HFF-Myc (cell line): ENCODE data around the gene SPRN.
A peak's percentile ranks its signal among the peaks of the same experiment; 100 is the strongest.
"Not testable (repeated sequence)": the region's sequence is repeated elsewhere in the genome, so short reads cannot be mapped to it uniquely, and the experiment has no call there.

Experiments used
- DNase-seq: peaks from one replicate; pipeline ENCODE4 v3.0.0-alpha.2; 2011; ENCODE audit warnings: low read depth; ENCODE audit errors: extremely low read depth
- H3K4me3 ChIP-seq: replicated peaks from 2 replicates; pipeline ENCODE4 v1.5.1; 2011; ENCODE audit warnings: low read depth, mild to moderate bottlenecking, control low read depth, low read length
- TF ChIP-seq, protein P1 (sequence below): IDR thresholded peaks from 2 replicates; pipeline ENCODE4 v1.5.1; 2012; ENCODE audit warnings: mild to moderate bottlenecking, low read depth, low read length, control low read depth; ENCODE audit errors: missing control alignments

The SPRN gene

DNA sequence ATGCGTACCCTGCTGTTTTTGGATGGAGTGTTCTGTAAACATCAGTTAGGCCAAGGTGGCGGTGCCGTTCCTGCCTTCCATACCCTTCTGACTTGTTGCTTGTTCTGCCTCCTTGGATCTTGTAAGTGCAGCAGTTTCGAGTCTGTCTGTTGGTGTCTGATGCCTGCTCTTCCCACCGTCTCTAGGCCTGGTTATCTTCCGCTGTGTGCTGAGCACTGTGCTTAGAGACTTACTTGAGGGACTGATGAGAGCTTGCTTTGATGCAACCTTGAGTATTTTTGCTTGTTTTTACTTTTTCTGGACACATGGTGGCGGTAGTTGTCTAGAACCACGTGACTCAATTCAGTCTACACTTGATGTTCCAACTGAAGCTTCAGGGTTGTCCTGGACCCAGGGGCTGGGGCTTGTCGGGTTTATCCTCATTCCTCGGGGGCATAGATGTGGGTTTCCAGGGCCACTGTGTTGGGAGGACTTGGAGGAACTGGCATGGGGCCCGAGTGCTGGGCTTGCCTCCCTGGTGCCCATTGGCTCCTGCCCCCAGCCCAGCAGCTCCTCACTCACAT, 14.4 kb upstream of the SPRN start:
- no peak for DNase-seq
- TF ChIP-seq, protein P1, sequence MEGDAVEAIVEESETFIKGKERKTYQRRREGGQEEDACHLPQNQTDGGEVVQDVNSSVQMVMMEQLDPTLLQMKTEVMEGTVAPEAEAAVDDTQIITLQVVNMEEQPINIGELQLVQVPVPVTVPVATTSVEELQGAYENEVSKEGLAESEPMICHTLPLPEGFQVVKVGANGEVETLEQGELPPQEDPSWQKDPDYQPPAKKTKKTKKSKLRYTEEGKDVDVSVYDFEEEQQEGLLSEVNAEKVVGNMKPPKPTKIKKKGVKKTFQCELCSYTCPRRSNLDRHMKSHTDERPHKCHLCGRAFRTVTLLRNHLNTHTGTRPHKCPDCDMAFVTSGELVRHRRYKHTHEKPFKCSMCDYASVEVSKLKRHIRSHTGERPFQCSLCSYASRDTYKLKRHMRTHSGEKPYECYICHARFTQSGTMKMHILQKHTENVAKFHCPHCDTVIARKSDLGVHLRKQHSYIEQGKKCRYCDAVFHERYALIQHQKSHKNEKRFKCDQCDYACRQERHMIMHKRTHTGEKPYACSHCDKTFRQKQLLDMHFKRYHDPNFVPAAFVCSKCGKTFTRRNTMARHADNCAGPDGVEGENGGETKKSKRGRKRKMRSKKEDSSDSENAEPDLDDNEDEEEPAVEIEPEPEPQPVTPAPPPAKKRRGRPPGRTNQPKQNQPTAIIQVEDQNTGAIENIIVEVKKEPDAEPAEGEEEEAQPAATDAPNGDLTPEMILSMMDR, result peak; percentile 28
- H3K4me3 ChIP-seq, result no peak overlapping the region

DNA sequence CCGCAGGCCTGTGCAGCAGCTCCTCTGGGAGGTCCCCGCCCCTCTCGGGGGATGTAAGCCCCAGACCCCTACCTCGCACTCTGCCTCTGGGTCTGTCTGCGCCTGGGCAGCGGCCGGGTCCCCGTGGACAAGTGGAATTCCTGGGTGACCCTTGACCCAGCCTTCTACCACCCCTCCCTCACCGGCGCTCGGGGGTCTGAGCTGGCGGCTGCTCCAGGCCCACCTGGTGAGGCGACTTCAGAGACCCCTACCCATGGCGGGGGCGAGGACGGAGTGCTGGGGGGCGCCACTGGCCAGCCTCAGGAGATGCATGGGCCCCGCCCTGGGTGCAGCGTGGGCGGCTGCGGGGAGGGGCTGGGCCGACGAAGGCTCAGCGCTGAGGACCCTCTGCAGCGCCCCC, 8.4 kb upstream of the SPRN start:
- DNase-seq, H3K4me3 ChIP-seq: not testable (repeated sequence)

DNA sequence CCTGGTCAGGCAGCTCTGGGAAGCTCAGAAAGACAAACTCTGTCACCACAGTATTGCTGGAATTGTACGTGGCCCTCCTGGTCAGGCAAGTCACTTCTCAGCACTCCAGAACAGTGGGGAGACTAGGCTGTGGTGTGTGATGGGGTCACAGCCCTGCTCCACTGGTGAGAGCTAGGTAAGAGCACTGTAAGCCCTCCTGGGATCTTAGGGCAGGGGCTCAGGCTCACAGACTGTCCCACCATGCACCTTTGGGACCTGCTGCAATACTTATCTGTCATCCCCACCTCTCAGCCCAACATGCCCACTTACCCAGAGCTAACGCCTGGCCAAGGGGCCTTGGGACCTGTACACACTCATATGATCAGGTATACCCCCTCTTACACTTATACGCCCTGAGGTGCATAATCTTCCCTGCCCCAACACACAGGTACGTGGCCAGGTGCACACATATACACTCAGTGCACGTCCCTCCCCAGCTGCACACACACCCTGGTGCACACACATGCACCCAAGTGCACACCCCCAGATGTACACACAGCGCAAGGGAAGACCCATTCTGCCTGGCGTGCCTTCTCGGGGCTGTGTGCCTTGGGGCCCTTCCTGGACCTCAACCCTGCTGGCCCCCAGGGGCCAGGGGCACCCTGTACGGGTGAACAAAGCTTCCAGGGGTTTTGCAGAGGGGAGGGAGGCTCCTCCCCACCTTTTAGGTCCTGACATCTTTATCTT, 7.6 kb upstream of the SPRN start:
- H3K4me3 ChIP-seq, DNase-seq: not testable (repeated sequence)

DNA sequence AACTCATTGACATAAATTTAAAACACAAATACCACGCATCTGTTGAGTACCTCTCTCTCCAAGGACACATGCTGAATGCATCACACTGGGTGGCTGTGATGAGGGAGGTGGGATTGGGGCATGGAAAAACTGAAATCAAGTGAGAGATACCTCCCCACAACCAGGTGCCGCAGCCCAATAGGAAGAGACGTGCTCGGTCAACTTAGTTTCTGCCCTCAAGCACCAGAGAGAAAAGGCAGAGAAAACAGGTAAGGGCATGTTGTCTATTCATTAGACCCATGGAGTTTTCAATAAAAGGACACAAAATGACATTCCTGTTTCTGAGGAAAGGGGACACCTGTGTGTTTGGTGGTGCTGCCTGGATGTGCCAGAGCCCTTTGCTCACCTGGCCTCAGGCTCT, 5.1 kb upstream of the SPRN start:
- not testable (repeated sequence) for H3K4me3 ChIP-seq, DNase-seq

DNA sequence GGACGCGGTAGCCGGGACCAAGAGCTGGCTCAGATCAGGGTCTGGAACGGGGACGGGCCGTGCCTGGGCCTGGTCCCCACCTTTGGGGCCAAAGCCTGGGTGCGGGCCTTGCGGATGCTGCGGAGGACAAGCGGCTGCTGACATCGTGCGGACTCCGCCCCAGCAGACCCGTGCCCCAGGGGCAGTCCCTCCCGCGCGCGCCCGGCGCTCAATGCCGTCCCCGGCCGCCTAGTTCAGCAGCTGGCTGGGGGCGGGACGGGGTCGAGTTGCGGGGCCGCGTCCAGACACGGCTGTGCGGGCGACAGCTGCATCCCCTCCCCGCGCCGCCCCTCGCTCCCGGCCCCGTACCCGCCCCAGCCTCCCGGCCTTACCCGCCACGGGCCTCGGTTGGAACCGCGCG, 323 bp downstream of the SPRN start:
- not testable (repeated sequence) for H3K4me3 ChIP-seq, DNase-seq

DNA sequence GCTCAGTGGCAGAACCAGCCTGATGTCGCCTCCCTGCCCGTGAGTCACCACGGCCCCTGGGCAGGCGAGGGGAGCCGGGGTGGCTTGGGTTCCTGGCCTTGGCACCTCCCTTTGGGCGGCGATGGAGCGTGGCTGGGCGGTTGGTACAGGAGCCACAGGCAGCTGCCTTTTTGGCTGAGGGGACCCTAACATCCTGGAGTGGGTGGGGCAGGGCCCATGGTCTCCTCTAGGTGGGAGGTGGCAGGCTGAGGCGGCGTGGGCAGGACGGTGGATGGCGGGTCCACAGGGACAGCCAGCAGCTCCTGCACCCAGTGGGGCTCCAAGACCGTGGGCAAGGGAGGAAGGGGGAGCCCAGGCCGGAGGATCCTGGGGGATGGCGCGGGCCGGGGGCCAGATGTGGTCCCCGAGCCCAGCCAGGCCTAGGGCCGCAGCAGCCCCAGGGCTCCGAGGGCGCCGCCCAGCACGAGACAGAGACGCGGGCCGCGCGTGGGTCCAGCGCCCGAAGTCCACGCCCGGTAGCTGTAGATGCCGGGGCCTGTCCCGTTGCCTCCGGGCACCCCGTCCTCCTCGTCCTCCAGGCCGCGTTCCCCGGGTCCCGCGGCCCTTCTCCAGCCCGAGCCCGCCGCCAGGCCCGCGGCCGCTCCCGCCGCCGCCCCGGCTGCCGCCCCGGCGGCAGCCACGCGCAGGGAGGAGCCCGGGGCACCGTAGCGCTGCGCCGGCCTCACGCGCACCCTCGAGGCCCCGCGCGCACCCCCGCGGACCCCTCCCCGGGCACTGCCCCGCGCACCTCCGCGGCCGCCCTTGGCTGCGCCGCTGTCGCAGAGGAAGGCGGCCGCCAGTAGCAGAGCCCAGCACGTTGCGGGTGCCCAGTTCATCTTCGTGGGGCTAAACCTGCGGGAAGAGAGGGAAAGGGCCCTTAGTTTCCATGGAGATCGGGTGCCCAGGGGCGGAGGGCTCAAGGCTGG, 1.3 kb downstream of the SPRN start:
- TF ChIP-seq, protein P1, result no peak
- H3K4me3 ChIP-seq, result no peak overlapping the region
- no peak for DNase-seq

DNA sequence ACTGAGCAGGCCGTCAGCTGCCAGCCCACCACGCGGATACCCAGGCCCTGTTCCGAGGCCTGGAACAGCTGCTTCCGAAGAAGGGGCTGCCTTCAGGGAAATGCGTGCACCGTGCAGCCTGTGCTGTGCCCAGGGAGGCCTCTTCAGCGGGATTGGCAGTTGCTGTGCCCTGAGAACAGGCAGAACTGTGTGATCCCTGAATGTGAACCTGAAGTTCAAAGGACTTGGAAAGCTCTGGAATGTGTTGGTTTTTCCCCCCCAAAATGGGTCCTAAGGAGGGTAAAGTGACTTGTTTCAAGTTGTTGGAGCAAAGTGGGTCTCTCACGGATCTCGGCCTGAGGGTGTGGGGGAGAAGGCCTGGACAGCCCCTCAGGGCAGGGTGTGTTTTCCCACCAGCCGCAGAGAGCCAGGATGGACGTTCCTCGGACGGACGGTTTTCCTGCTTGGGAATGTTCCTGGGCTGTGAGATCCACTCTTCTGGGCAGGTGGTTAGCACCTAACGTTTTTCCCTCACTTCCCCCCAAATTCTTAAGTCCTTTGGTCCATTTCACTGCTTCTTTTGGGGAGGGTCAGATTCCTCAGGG, 2.1 kb downstream of the SPRN start:
- no peak overlapping the region for H3K4me3 ChIP-seq
- DNase-seq, result no peak
- TF ChIP-seq, protein P1, result no peak

DNA sequence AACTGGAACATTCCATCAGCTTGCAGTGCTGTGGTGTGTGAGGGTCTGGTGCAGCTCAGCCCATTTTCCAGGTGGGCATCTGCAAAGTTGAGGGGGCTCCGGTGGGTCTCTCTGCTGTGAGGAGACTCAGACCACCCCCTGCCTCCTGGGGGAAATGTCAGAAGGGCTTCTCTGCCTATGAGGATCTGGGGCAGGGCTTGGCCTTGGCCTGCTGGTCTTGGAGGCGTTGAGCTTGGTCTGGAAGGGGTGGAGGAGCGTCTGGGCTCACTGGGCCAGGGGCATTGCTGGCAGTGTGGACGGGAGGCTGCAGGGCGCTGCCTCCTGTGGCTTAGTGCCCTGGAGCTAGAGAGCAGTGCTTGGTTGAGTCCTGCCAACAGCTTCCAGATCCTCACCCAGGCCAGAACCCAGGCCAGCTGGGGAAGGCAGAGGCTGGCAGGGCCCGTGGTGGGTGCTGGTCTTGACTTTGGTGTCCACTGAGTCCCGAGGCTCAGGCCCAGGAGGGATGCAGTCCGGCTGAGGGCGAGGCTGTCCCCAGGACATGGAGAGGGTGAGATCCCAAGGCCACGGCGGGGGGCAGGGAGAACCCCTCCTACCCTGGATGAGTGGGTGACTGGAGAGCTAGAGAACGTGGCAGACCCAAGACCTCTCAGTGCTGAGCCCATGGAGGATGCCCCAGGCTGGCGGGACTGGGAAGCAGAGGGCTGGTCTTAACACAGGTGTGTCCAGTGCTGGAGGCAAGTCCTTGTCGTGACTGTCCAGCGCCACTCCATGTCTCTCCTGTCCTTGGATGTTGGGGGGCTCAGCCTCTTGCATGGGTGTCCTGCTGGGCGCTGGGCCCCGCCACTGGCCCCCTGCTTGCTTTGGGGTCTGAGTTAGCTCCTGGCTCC, 2.8 kb downstream of the SPRN start:
- no peak overlapping the region for H3K4me3 ChIP-seq
- TF ChIP-seq, protein P1, result no peak
- DNase-seq, result no peak
